ENCODE data around the gene RASD1. TPM values are rescaled to one million over a fixed set of nuclear protein-coding genes. Genes with fewer than 3 reads are reported as not detected.

The RASD1 gene
- total RNA-seq (2022; extraction: Qiagen RNA extraction): 2.1 to 3.2 TPM (median 2.6 TPM) in 5 replicates

GRCh38 chr17:17496189-17497064 is at the start of gene RASD1:
Gene RASD1, minus strand, starts transcription at chr17:17496395. Its CDS starts 214 bp downstream, at chr17:17496181.

GRCh38 chr17:17476865-17477467 is 19.2 kb downstream of the RASD1 start, which contains the start of gene MED9:
Gene MED9, plus strand, starts transcription at chr17:17477000. Its CDS starts 42 bp downstream, at chr17:17477042.

Other genes starting within 250 kb of the RASD1 start
- gene COPS3, start 215.1 kb downstream of the RASD1 start, total RNA-seq (2022; extraction: Qiagen RNA extraction): 136 to 160 TPM (median 146 TPM) in 5 replicates
- gene NT5M, start 193.0 kb downstream of the RASD1 start, total RNA-seq (2022; extraction: Qiagen RNA extraction): 8.2 to 12.1 TPM (median 10.5 TPM) in 5 replicates
- 18.7 to 19.5 TPM (median 19.0 TPM) in 5 replicates for gene MED9, start 19.4 kb downstream of the RASD1 start, total RNA-seq (2022; extraction: Qiagen RNA extraction)
- 50.5 to 72.5 TPM (median 66.7 TPM) in 5 replicates for gene PEMT, start 95.3 kb upstream of the RASD1 start, total RNA-seq (2022; extraction: Qiagen RNA extraction)
- 35.9 to 48.3 TPM (median 38.7 TPM) in 5 replicates for gene RAI1, start 185.1 kb upstream of the RASD1 start, total RNA-seq (2022; extraction: Qiagen RNA extraction)